B cell (primary cell): ENCODE measurements around the gene MPEG1. TPM values are rescaled to one million over a fixed set of nuclear protein-coding genes. Genes with fewer than 3 reads are reported as not detected.

Experiments
- ATAC-seq: fragments of 200-7000 bp; cut with Tn5 transposase; one replicate; pipeline ENCODE4 v1.10.0; 2021; ENCODE audit warnings: low read depth, mild to moderate bottlenecking, moderate number of reproducible peaks, moderate library complexity
- CTCF ChIA-PET: fragments of 350-600 bp; sonication (Branson Sonifier 250); formaldehyde crosslinking; loops from one replicate; lab custom pipeline; 2021; ENCODE audit warnings: antibody characterized with exemption, inconsistent platforms; lab: Charles Lee
- POLR2A ChIA-PET: fragments of 350-600 bp; sonication (Branson Sonifier 250); formaldehyde crosslinking; loops from one replicate; lab custom pipeline; 2021; ENCODE audit warnings: antibody characterized with exemption; lab: Charles Lee
- DNase-seq: peaks from one replicate; pipeline ENCODE4 v3.0.0; 2013
- H2AFZ ChIP-seq: 2 replicates; pipeline ENCODE4 v1.6.1; 2012; ENCODE audit warnings: mild to moderate bottlenecking, low read depth, low read length; ENCODE audit not compliant: insufficient read depth, poor library complexity, severe bottlenecking
- H3K27ac ChIP-seq, 2 donors: 1 replicate in 1 of 2; 2 replicates in 1 of 2; pipeline ENCODE4 v1.5.1; 2012 to 2013; ENCODE audit warnings: low read length in 2 of 2, mild to moderate bottlenecking in 2 of 2, moderate library complexity in 1 of 2
- H3K27me3 ChIP-seq, 4 experiments: fragments of 200-600 bp in 1 of 4; sonication (generic) in 1 of 4; replicated peaks in 1 of 4; 1 replicate in 2 of 4; 2 replicates in 2 of 4; pipeline versions ENCODE4 v1.6.1 to v1.7.0; 2013 to 2016; ENCODE audit warnings: low read length in 3 of 4, mild to moderate bottlenecking in 2 of 4, mixed read lengths in 1 of 4, moderate library complexity in 1 of 4; ENCODE audit not compliant: insufficient read depth in 4 of 4, control insufficient read depth in 3 of 4; ENCODE audit errors: control extremely low read depth in 1 of 4
- H3K36me3 ChIP-seq, 2 experiments: replicated peaks in 1 of 2; 1 replicate in 1 of 2; 2 replicates in 1 of 2; pipeline versions ENCODE4 v1.6.1 to v1.7.1; 2013; ENCODE audit warnings: low read length in 1 of 2; ENCODE audit not compliant: insufficient read depth in 2 of 2, control insufficient read depth in 1 of 2; ENCODE audit errors: control extremely low read depth in 1 of 2, extremely low read depth in 1 of 2
- H3K4me1 ChIP-seq, 2 donors: fragments of 200-600 bp in 1 of 2; sonication (generic) in 1 of 2; 1 replicate in 1 of 2; 2 replicates in 1 of 2; pipeline versions ENCODE4 v1.5.1 to v1.6.1; 2013 to 2017; ENCODE audit warnings: low read length in 2 of 2; ENCODE audit not compliant: control insufficient read depth in 2 of 2, insufficient read depth in 2 of 2
- H3K4me2 ChIP-seq: replicated peaks from 2 replicates; pipeline ENCODE3; 2012; ENCODE audit warnings: mild to moderate bottlenecking, low read depth, low read length; ENCODE audit not compliant: poor library complexity, severe bottlenecking
- H3K4me3 ChIP-seq, 5 experiments: fragments of 200-600 bp in 1 of 5; sonication (generic) in 1 of 5; 1 replicate in 3 of 5; 2 replicates in 2 of 5; pipeline versions ENCODE4 v1.5.1 to v1.7.0; 2011 to 2016; ENCODE audit warnings: low read length in 4 of 5, mild to moderate bottlenecking in 4 of 5, low read depth in 2 of 5, control low read depth in 1 of 5, moderate library complexity in 1 of 5; ENCODE audit not compliant: insufficient read depth in 1 of 5; ENCODE audit errors: control extremely low read depth in 1 of 5, extremely low read depth in 1 of 5
- H3K79me2 ChIP-seq: fragments of 200-600 bp; sonication (generic); one replicate; pipeline ENCODE4 v1.6.0; 2016; ENCODE audit warnings: low read length; ENCODE audit not compliant: control insufficient read depth, insufficient read depth
- H3K9ac ChIP-seq: fragments of 200-600 bp; sonication (generic); 2 replicates; pipeline ENCODE4 v1.6.1; 2017; ENCODE audit warnings: mild to moderate bottlenecking, low read length, moderate library complexity
- H3K9me3 ChIP-seq, 3 donors: one replicate each; pipeline versions ENCODE4 v1.6.1 to v1.7.1; 2013; ENCODE audit warnings: low read length in 2 of 3; ENCODE audit not compliant: control insufficient read depth in 2 of 3, insufficient read depth in 1 of 3; ENCODE audit errors: control extremely low read depth in 1 of 3
- H4K20me1 ChIP-seq: 2 replicates; pipeline ENCODE4 v1.6.0; 2012; ENCODE audit warnings: mild to moderate bottlenecking, low read length; ENCODE audit not compliant: insufficient read depth, control insufficient read depth, poor library complexity, severe bottlenecking
- H3K27ac Mint-ChIP-seq: one replicate; pipeline ENCODE4 v1.8.0; 2021; ENCODE audit warnings: mixed read lengths
- H3K27me3 Mint-ChIP-seq: one replicate; pipeline ENCODE4 v1.8.0; 2021; ENCODE audit warnings: mixed read lengths
- H3K4me1 Mint-ChIP-seq: one replicate; pipeline ENCODE4 v1.8.0; 2021; ENCODE audit warnings: mixed read lengths
- H3K4me3 Mint-ChIP-seq: one replicate; pipeline ENCODE4 v1.8.0; 2021; ENCODE audit warnings: mixed read lengths
- H3K9me3 Mint-ChIP-seq: one replicate; pipeline ENCODE4 v1.8.0; 2022; ENCODE audit warnings: mixed read lengths; ENCODE audit not compliant: insufficient read depth
- CTCF ChIP-seq: fragments of 200-600 bp; IDR thresholded peaks from one replicate; pipeline ENCODE4 v1.8.0; 2022; ENCODE audit warnings: antibody characterized with exemption, mild to moderate bottlenecking
- EZH2 ChIP-seq: IDR thresholded peaks from 2 replicates; pipeline ENCODE4 v1.6.1; 2012; ENCODE audit warnings: borderline replicate concordance, low read depth, mild to moderate bottlenecking, moderate library complexity, low read length; ENCODE audit not compliant: insufficient read depth, poor library complexity, severe bottlenecking
- WGBS: methylation state at CpG from one replicate; pipeline ENCODE4 v1.1.5; 2013; ENCODE audit warnings: missing lambda C conversion rate; ENCODE audit not compliant: insufficient coverage; 5-methylcytosine and 5-hydroxymethylcytosine counted together
- intact Hi-C: fragments of 100-400 bp; cut with micrococcal nuclease; formaldehyde crosslinking; loops from one replicate; pipeline ENCODE4 v1.10.0; 2022
- polyA plus RNA-seq: library from polyadenylated mRNA; depleted of rRNA; stranded (reverse); fragments of >200 nt; gene quantifications from 2 replicates; pipeline ENCODE4 v1.2.3, GENCODE V29; 2012
- total RNA-seq, 2 donors: library from RNA; stranded (reverse); fragments of 120-200 nt in 1 of 2; gene quantifications; 1 replicate in 1 of 2; 2 replicates in 1 of 2; pipeline versions ENCODE4 v1.2.3 to v1.2.4, GENCODE V29; 2013 to 2022

MPEG1 gene
- total and polyA plus RNA-seq, 2 donors (not counting 1 experiment from before 2014, with no cell fraction given): 27.7 to 151 TPM

GRCh38 chr11:59187587-59187986 lies 25.1 kb downstream of the MPEG1 start:
- H3K4me1 ChIP-seq: peaks cover 0 to 2% of the 10 kb centered on the region in 2 donors
- no peak overlapping the region for H2AFZ ChIP-seq
- TF ChIP-seq EZH2 (no peak), CTCF (no peak)
- intact Hi-C loops: no loop called here
- CTCF ChIA-PET: interaction anchor here (0.6 to 18.8 kb wide), 10 partner anchors 11 to 263 kb away, joined by 3 to 215 read pairs (median 8); partner anchors contain the start of gene DTX4
- no peak overlapping the region for H3K4me3 Mint-ChIP-seq
- H3K4me2 ChIP-seq: no peak overlapping the region
- peaks cover 52% of the 10 kb centered on the region for H4K20me1 ChIP-seq
- H3K4me3 ChIP-seq: no peak overlapping the region
- WGBS: 92% methylated on average over 6 of the region's 6 CpGs
- H3K4me1 Mint-ChIP-seq: peaks cover 17% of the 10 kb centered on the region
- no peaks in the 10 kb centered on the region for H3K27me3 Mint-ChIP-seq
- H3K36me3 ChIP-seq: peaks cover 2 to 91% of the 10 kb centered on the region in 2 experiments
- H3K79me2 ChIP-seq: peaks cover 50% of the 10 kb centered on the region
- H3K9ac ChIP-seq: no peak overlapping the region
- ATAC-seq (no peak), DNase-seq (no peak)
- POLR2A ChIA-PET: interaction anchor here (1.8 kb wide), 1 partner anchor 15 kb away, joined by 12 read pairs; the partner anchor contains the start of gene DTX4
- no peak overlapping the region for H3K27ac Mint-ChIP-seq
- no peak overlapping the region for H3K27ac ChIP-seq
- no peaks in the 10 kb centered on the region for H3K9me3 ChIP-seq
- H3K9me3 Mint-ChIP-seq: no peaks in the 10 kb centered on the region
- no peaks in the 10 kb centered on the region for H3K27me3 ChIP-seq

DNA sequence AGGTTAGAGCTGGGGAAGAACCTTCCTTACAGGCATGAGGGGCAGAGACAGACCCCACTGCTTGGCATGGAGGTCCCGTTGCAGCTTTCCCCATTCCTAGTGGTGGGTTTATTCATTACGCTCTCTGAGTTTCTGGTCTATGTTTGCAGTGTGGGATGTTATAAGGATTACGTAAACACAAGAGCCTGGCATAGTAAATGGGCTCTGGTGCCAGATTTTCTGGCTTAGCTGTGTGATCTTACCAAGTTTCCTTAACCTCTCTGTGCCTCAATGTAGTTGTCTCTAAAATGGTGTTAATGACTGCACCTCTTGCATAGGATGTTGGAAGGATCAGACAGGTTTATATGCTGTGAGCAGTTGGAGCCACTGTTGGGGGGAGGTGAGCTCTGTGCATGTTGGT lies 25.7 kb downstream of the MPEG1 start:
- H3K79me2 ChIP-seq: peaks cover 56% of the 10 kb centered on the region
- H3K4me3 ChIP-seq: no peak overlapping the region
- no peak for DNase-seq
- H3K9me3 Mint-ChIP-seq: no peaks in the 10 kb centered on the region
- H3K9me3 ChIP-seq: no peaks in the 10 kb centered on the region
- no peak overlapping the region for H3K27ac Mint-ChIP-seq
- intact Hi-C loops: no loop called here
- no peak overlapping the region for H3K4me2 ChIP-seq
- peaks cover 0 to 2% of the 10 kb centered on the region in 2 donors for H3K4me1 ChIP-seq
- WGBS: 100% methylated on average over 2 of the region's 3 CpGs
- no peaks in the 10 kb centered on the region for H3K27me3 Mint-ChIP-seq
- ATAC-seq: no peak
- no peak overlapping the region for H3K9ac ChIP-seq
- POLR2A ChIA-PET: interaction anchor here (1.8 kb wide), 1 partner anchor 15 kb away, joined by 12 read pairs; the partner anchor contains the start of gene DTX4
- no peak overlapping the region for H2AFZ ChIP-seq
- CTCF ChIA-PET: interaction anchor here (0.8 to 18.8 kb wide), 13 partner anchors 9 to 243 kb away, joined by 3 to 215 read pairs (median 6); partner anchors contain the start of gene DTX4
- TF ChIP-seq EZH2 (no peak), CTCF (no peak)
- no peak overlapping the region for H3K27ac ChIP-seq
- no peaks in the 10 kb centered on the region for H3K27me3 ChIP-seq
- peaks cover 57% of the 10 kb centered on the region for H4K20me1 ChIP-seq
- no peak overlapping the region for H3K4me3 Mint-ChIP-seq
- peaks cover 20% of the 10 kb centered on the region for H3K4me1 Mint-ChIP-seq
- peaks cover 2 to 91% of the 10 kb centered on the region in 2 experiments for H3K36me3 ChIP-seq
